ENCODE measurements around the gene ARHGEF19.
"Not testable (repeated sequence)": the region's sequence is repeated elsewhere in the genome, so short reads cannot be mapped to it uniquely, and the experiment has no call there.

Gene ARHGEF19

DNA sequence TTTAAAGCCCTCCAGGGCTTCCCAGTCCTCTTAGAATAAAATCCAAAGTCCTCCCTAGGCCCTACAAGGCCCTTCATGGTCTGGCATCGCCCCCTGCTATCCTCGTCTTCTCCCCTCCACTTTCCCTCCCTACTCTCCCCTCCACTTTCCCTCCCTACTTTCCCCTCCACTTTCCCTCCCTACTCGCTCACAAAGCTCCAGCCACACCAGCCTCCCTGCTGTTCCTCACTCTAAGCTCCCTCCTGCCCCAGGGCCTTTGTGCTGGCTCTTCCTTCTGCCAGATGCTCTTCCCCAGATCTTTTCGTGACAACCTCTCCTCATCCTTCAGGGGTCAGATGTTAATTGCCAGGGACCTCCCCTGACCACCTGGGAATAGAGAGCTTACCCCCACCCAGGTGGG, 12.8 kb downstream of the ARHGEF19 start:
- peaks cover 52% of the 10 kb centered on the region for H3K36me3 ChIP-seq (ENCODE audit: insufficient read depth, low read length)
- H3K4me1 ChIP-seq (ENCODE audit: insufficient read depth, low read length), result no peaks in the 10 kb centered on the region
- 70% methylated on average over 4 of the region's 4 CpGs for WGBS
- no peaks in the 10 kb centered on the region for H3K9me3 ChIP-seq (ENCODE audit: insufficient read depth, low read depth, low read length)
- H3K9ac ChIP-seq (ENCODE audit: low read depth, low read length), result no peak overlapping the region
- no peak overlapping the region for H3K4me3 ChIP-seq (ENCODE audit: low read length)
- no peak overlapping the region for H3K27ac ChIP-seq (ENCODE audit: low read depth, low read length)
- H3K27me3 ChIP-seq (ENCODE audit: insufficient read depth, low read length), result no peaks in the 10 kb centered on the region

- Histone ChIP-seq H3K9me3 (ENCODE audit: insufficient read depth, low read depth, low read length) (no peaks in the 10 kb centered on the region), H3K9ac (ENCODE audit: low read depth, low read length) (no peak overlapping the region)
- WGBS, result 89% methylated on average over 1 of the region's 1 CpG
Measured at GRCh38 chr1:16199157-16199501, 13.3 kb downstream of the ARHGEF19 start.

GRCh38 chr1:16198444-16199156, 13.9 kb downstream of the ARHGEF19 start:
- 93% methylated on average over 8 of the region's 8 CpGs for WGBS
- Histone ChIP-seq H3K9me3 (ENCODE audit: insufficient read depth, low read depth, low read length) (no peaks in the 10 kb centered on the region), H3K36me3 (ENCODE audit: insufficient read depth, low read length) (peaks cover 41% of the 10 kb centered on the region), H3K4me3 (ENCODE audit: low read length) (no peak overlapping the region), H3K27ac (ENCODE audit: low read depth, low read length) (no peak overlapping the region), H3K4me1 (ENCODE audit: insufficient read depth, low read length) (no peaks in the 10 kb centered on the region), H3K27me3 (ENCODE audit: insufficient read depth, low read length) (no peaks in the 10 kb centered on the region), H3K9ac (ENCODE audit: low read depth, low read length) (no peak overlapping the region)

More at GRCh38 chr1:16199157-16199501, 13.3 kb downstream of the ARHGEF19 start:
- H3K4me3 ChIP-seq (ENCODE audit: low read length), result no peak overlapping the region
- H3K36me3 ChIP-seq (ENCODE audit: insufficient read depth, low read length), result peaks cover 46% of the 10 kb centered on the region
- no peaks in the 10 kb centered on the region for H3K27me3 ChIP-seq (ENCODE audit: insufficient read depth, low read length)
- H3K27ac ChIP-seq (ENCODE audit: low read depth, low read length), result no peak overlapping the region
- no peaks in the 10 kb centered on the region for H3K4me1 ChIP-seq (ENCODE audit: insufficient read depth, low read length)

DNA sequence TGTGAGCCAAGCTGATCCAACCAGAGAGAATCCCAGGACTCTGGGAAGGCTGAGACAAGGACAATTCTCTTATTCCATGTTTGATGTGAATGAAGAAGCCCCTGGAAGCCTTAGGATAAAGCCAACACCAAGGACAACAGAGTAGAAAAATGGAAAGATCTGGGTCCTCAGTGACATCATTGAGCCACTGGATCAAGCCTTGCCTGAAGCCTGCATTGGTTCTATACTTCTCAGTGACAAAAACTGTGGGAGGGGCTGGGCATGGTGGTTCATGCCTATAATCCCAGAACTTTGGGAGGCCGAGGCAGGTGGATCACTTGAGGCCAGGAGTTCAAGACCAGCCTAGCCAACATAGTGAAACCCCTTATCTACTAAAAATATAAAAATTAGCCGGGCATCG, 15.6 kb downstream of the ARHGEF19 start:
- H3K27ac ChIP-seq (ENCODE audit: low read depth, low read length), result no peak overlapping the region
- H3K4me1 ChIP-seq (ENCODE audit: insufficient read depth, low read length), result no peaks in the 10 kb centered on the region
- peaks cover 24% of the 10 kb centered on the region for H3K36me3 ChIP-seq (ENCODE audit: insufficient read depth, low read length)
- no peaks in the 10 kb centered on the region for H3K9me3 ChIP-seq (ENCODE audit: insufficient read depth, low read depth, low read length)
- no peak overlapping the region for H3K9ac ChIP-seq (ENCODE audit: low read depth, low read length)
- WGBS, result 88% methylated on average over 3 of the region's 3 CpGs
- H3K27me3 ChIP-seq (ENCODE audit: insufficient read depth, low read length), result no peaks in the 10 kb centered on the region
- no peak overlapping the region for H3K4me3 ChIP-seq (ENCODE audit: low read length)

- WGBS, result 97% methylated on average over 4 of the region's 4 CpGs
- H3K4me3 ChIP-seq (ENCODE audit: low read length), result not testable (repeated sequence)
Measured at GRCh38 chr1:16196139-16196538, 16.3 kb downstream of the ARHGEF19 start.

DNA sequence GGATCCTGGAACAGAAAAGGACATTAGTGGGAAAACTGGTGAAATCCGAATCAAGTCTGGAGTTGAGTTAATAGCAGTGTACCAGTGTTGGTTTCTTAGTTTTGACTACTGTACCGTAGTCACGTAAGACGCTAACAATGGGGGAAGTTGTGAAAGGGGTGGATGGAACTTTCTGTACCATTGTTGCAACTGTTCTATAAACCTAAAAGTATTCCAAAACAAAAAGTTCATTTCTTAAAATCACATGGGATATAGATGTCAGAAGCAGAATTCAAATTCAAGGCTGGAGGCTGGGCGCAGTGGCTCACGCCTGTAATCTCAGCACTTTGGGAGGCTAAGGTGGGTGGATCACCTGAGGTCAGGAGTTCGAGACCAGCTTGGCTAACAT, 16.9 kb downstream of the ARHGEF19 start:
- H3K4me3 ChIP-seq (ENCODE audit: low read length), result no peak overlapping the region
- H3K9me3 ChIP-seq (ENCODE audit: insufficient read depth, low read depth, low read length), result no peaks in the 10 kb centered on the region
- 96% methylated on average over 7 of the region's 7 CpGs for WGBS
- H3K4me1 ChIP-seq (ENCODE audit: insufficient read depth, low read length), result no peaks in the 10 kb centered on the region
- no peak overlapping the region for H3K9ac ChIP-seq (ENCODE audit: low read depth, low read length)
- H3K27me3 ChIP-seq (ENCODE audit: insufficient read depth, low read length), result no peaks in the 10 kb centered on the region
- no peak overlapping the region for H3K27ac ChIP-seq (ENCODE audit: low read depth, low read length)
- H3K36me3 ChIP-seq (ENCODE audit: insufficient read depth, low read length), result peaks cover 18% of the 10 kb centered on the region

More at GRCh38 chr1:16196139-16196538, 16.3 kb downstream of the ARHGEF19 start:
- not testable (repeated sequence) for H3K4me1 ChIP-seq (ENCODE audit: insufficient read depth, low read length); H3K27ac ChIP-seq (ENCODE audit: low read depth, low read length); H3K27me3 ChIP-seq (ENCODE audit: insufficient read depth, low read length); H3K9me3 ChIP-seq (ENCODE audit: insufficient read depth, low read depth, low read length); H3K9ac ChIP-seq (ENCODE audit: low read depth, low read length)
- peaks cover 18% of the 10 kb centered on the region for H3K36me3 ChIP-seq (ENCODE audit: insufficient read depth, low read length)

DNA sequence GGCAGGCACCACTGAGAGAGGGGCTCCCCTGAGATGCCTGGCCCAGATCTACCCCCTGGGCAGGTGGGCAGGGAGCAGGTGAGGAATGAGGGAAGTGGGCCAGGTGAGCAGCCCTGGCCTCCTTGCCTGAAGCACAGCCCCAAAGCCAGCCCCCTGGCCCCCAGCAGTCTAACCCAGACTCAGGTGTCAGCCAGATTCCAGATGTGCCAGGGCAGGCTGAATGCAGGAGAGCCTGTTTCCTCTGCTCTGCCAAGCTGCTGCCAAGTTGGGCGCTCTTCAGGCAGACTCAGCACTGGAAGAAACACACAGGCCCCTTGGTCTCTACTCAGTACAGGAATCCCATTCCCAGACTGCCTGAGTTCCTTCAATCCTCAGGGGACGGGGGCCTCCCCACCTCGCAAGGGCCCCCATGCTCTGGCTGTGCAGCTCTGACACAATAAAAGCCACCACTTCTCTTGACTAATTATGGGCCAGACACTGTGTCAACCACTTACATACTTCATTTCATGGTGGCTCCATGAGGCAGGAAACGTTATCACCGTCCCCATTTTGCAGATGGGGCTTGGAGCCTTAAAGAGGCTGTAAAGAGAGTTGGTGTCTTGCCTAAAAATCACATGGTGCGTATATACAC, 20.4 kb downstream of the ARHGEF19 start:
- Histone ChIP-seq H3K27me3 (ENCODE audit: insufficient read depth, low read length) (no peaks in the 10 kb centered on the region), H3K9ac (ENCODE audit: low read depth, low read length) (no peak overlapping the region), H3K4me1 (ENCODE audit: insufficient read depth, low read length) (no peaks in the 10 kb centered on the region), H3K9me3 (ENCODE audit: insufficient read depth, low read depth, low read length) (no peaks in the 10 kb centered on the region), H3K4me3 (ENCODE audit: low read length) (no peak overlapping the region), H3K36me3 (ENCODE audit: insufficient read depth, low read length) (no peaks in the 10 kb centered on the region), H3K27ac (ENCODE audit: low read depth, low read length) (no peak overlapping the region)
- 97% methylated on average over 5 of the region's 6 CpGs for WGBS

DNA sequence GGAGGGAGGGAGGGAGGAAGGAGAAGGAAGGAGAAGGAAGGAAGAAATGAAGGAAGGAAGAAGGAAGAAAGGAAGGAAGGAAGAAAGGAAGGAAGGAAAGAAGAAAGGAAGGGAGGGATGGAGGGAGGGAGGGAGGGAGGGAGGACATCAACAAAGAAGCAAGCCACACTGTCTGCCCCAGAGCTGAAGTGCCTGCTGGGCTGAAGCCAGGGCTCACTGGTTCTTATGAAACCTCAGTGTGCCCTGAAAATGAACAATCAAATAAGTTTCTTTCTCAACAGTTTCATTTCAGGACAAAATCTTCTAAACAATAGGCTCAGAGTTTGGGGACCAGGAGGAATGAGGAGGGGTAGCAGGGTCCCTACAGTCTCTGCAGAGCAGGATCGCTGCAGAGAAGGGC, 21.1 kb downstream of the ARHGEF19 start:
- Histone ChIP-seq H3K27ac (ENCODE audit: low read depth, low read length) (no peak overlapping the region), H3K4me3 (ENCODE audit: low read length) (no peak overlapping the region), H3K9me3 (ENCODE audit: insufficient read depth, low read depth, low read length) (no peaks in the 10 kb centered on the region), H3K4me1 (ENCODE audit: insufficient read depth, low read length) (no peaks in the 10 kb centered on the region), H3K36me3 (ENCODE audit: insufficient read depth, low read length) (no peaks in the 10 kb centered on the region), H3K27me3 (ENCODE audit: insufficient read depth, low read length) (no peaks in the 10 kb centered on the region), H3K9ac (ENCODE audit: low read depth, low read length) (no peak overlapping the region)
- WGBS, result 74% methylated on average over 1 of the region's 1 CpG

DNA sequence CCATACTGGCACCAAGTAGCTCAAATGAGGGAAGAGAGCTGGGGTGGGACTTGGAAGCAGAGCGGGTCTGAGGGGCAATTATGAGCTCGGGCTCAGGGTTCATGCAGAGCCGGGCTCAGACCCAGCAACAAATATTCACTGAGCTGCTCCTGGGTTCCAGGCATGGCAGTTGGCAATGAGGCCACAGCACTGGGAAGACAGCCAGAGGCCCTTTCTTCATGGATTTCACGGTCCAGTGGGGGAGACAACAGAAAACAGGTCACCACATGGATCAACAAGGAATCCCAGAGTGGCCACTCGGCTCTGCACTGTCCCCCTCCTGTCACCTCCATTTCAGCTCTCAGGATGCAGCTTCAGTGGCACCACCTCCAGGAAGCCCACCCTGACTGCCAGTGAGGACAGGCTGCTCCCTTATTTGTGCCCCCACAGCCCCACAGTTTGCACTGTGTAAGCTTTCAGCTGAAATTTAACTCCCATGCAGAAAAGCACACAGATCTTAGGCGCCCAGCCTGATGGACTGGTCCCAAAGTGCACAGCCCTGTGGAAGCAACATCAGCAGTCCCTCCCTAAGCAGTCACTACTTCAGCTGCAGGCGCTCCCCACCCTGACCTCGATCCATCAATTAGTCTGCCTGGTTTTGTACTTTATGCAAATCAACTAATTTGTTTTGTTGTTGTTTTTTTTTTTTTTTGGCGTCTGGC, 22.4 kb downstream of the ARHGEF19 start:
- 71% methylated on average over 9 of the region's 9 CpGs for WGBS
- Histone ChIP-seq H3K4me3 (ENCODE audit: low read length) (no peak overlapping the region), H3K4me1 (ENCODE audit: insufficient read depth, low read length) (no peaks in the 10 kb centered on the region), H3K27ac (ENCODE audit: low read depth, low read length) (no peak overlapping the region), H3K9me3 (ENCODE audit: insufficient read depth, low read depth, low read length) (no peaks in the 10 kb centered on the region), H3K27me3 (ENCODE audit: insufficient read depth, low read length) (no peaks in the 10 kb centered on the region), H3K36me3 (ENCODE audit: insufficient read depth, low read length) (no peaks in the 10 kb centered on the region), H3K9ac (ENCODE audit: low read depth, low read length) (no peak overlapping the region)

DNA sequence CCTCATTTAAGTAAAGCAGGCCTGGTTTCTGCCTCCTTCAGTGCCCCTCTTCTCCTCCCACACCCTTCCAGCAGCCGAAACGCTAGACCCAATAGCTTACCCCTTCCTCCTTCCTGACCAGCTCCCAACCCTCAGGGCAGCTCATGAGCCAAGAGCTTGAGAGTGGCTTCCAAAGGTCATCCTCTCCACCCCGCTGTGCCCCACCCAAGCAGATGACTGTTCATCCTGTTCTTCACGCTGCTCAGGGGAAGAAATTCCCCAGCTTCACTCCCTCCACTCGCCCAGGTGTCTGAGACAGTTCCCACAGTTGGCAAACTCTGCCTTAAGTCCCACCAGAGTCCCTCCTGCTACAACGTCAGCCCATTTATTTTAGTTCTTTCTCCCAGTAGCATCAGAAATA, 23.4 kb downstream of the ARHGEF19 start:
- WGBS, result 77% methylated on average over 6 of the region's 6 CpGs
- no peaks in the 10 kb centered on the region for H3K9me3 ChIP-seq (ENCODE audit: insufficient read depth, low read depth, low read length)

GRCh38 chr1:16187748-16188401, 24.6 kb downstream of the ARHGEF19 start:
- H3K36me3 ChIP-seq (ENCODE audit: insufficient read depth, low read length), result no peaks in the 10 kb centered on the region
- no peaks in the 10 kb centered on the region for H3K4me1 ChIP-seq (ENCODE audit: insufficient read depth, low read length)
- WGBS, result 32% methylated on average over 15 of the region's 15 CpGs
- H3K9me3 ChIP-seq (ENCODE audit: insufficient read depth, low read depth, low read length), result no peaks in the 10 kb centered on the region
- H3K4me3 ChIP-seq (ENCODE audit: low read length), result no peak overlapping the region
- no peak overlapping the region for H3K9ac ChIP-seq (ENCODE audit: low read depth, low read length)
- no peak overlapping the region for H3K27ac ChIP-seq (ENCODE audit: low read depth, low read length)
- H3K27me3 ChIP-seq (ENCODE audit: insufficient read depth, low read length), result no peaks in the 10 kb centered on the region

More for the DNA sequence above, 23.4 kb downstream of the ARHGEF19 start:
- H3K9ac ChIP-seq (ENCODE audit: low read depth, low read length), result no peak overlapping the region
- no peak overlapping the region for H3K4me3 ChIP-seq (ENCODE audit: low read length)
- no peaks in the 10 kb centered on the region for H3K4me1 ChIP-seq (ENCODE audit: insufficient read depth, low read length)
- H3K27me3 ChIP-seq (ENCODE audit: insufficient read depth, low read length), result no peaks in the 10 kb centered on the region
- no peaks in the 10 kb centered on the region for H3K36me3 ChIP-seq (ENCODE audit: insufficient read depth, low read length)
- no peak overlapping the region for H3K27ac ChIP-seq (ENCODE audit: low read depth, low read length)
